Glutamatergic neuron (in vitro differentiated cells): ENCODE measurements around the gene ATP6V0C. TPM values are rescaled to one million over a fixed set of nuclear protein-coding genes. Genes with fewer than 3 reads are reported as not detected.
"Not testable (repeated sequence)": the region's sequence is repeated elsewhere in the genome, so short reads cannot be mapped to it uniquely, and the experiment has no call there.

Experiments used
- DNase-seq: peaks from one replicate; pipeline ENCODE4 v3.0.0; 2022
- H3K27ac Mint-ChIP-seq: one replicate; pipeline ENCODE4 v1.8.0; 2020; ENCODE audit warnings: mild to moderate bottlenecking, mixed read lengths, inconsistent platforms; ENCODE audit not compliant: unreplicated experiment
- H3K27me3 Mint-ChIP-seq: one replicate; pipeline ENCODE4 v1.8.0; 2020; ENCODE audit warnings: mild to moderate bottlenecking, moderate library complexity, mixed read lengths, inconsistent platforms; ENCODE audit not compliant: unreplicated experiment
- H3K36me3 Mint-ChIP-seq: one replicate; pipeline ENCODE4 v1.8.0; 2020; ENCODE audit warnings: mild to moderate bottlenecking, mixed read lengths, inconsistent platforms; ENCODE audit not compliant: unreplicated experiment
- H3K4me1 Mint-ChIP-seq: one replicate; pipeline ENCODE4 v1.8.0; 2020; ENCODE audit warnings: mild to moderate bottlenecking, low read depth, mixed read lengths, inconsistent platforms; ENCODE audit not compliant: unreplicated experiment
- H3K4me3 Mint-ChIP-seq: one replicate; pipeline ENCODE4 v1.8.0; 2020; ENCODE audit warnings: mild to moderate bottlenecking, mixed read lengths, inconsistent platforms; ENCODE audit not compliant: unreplicated experiment
- H3K9me3 Mint-ChIP-seq: one replicate; pipeline ENCODE4 v1.8.0; 2020; ENCODE audit warnings: mild to moderate bottlenecking, moderate library complexity, mixed read lengths, inconsistent platforms; ENCODE audit not compliant: unreplicated experiment
- total RNA-seq: library from RNA; stranded (reverse); fragmentation: NEBNext Ultra II Directional; extraction: Animal tissue kit (Norgen Biotek cat#: 25700); gene quantifications from one replicate; pipeline ENCODE4 v1.2.1, GENCODE V29; 2021; ENCODE audit not compliant: unreplicated experiment
- TF ChIP-seq, protein P1 (sequence below): fragments of 200-600 bp; sonication (generic); IDR thresholded peaks from one replicate; pipeline ENCODE4 v1.5.0; 2021; ENCODE audit not compliant: partially characterized antibody, unreplicated experiment

ATP6V0C gene
- total RNA-seq, 1 donor from 2014 or later, result 274 TPM

DNA sequence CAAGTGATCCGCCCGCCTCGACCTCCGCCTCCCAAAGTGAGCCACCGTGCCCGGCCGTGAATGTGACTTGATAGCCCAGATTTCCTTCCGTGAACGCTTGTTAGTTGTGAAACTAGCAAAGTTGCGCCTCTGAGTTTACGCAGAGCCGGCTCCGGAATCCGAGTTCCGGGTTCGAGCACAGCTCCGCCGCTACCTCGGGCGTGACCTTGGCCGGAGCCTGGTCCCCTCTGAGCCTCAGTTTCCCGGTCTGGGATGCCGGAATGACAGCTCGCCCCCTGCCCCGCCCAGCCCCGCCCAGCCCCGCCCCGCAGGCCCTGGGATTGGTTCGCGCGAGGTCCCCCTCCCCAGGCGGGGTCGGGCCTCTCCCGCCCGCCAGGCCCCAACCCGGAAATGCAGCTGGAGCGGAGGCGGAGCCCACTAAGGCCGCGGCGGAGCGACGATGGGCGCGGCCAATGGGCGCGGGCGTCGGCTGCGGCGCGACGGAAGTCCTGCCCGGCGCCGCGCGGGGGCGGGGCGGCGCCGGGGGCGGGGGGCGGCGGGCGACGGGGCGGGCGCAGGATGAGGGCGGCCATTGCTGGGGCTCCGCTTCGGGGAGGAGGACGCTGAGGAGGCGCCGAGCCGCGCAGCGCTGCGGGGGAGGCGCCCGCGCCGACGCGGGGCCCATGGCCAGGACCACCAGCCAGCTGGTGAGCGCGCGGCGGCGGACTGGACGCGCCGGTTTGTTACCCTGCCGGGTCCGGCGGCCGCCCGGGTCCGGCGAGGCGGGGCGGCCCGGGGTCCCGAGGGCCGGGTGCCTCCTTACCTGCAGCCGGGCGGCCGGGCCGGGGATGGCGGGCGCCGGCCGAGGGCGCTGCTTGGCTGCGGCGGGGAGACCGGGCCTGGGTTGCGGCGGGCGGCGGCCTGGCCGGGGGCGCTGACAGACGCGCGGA is 24.0 kb downstream of the ATP6V0C start, which contains the start of gene PDPK1:
PDPK1 (plus strand) TSS at position 571 of the 929 bp plus-strand sequence; CDS start at position 663, 92 bp downstream.
- Mint-ChIP-seq H3K9me3 (peaks cover 25% of the 10 kb centered on the region), H3K4me3 (peak within 1 kb of the TSS; percentile 95), H3K27ac (peak within 1 kb of the TSS; percentile 88), H3K36me3 (no peaks in the 10 kb centered on the region), H3K27me3 (peaks cover 22% of the 10 kb centered on the region), H3K4me1 (peaks cover 26% of the 10 kb centered on the region)
- DNase-seq, result peak; percentile 94
- TF ChIP-seq, protein P1, sequence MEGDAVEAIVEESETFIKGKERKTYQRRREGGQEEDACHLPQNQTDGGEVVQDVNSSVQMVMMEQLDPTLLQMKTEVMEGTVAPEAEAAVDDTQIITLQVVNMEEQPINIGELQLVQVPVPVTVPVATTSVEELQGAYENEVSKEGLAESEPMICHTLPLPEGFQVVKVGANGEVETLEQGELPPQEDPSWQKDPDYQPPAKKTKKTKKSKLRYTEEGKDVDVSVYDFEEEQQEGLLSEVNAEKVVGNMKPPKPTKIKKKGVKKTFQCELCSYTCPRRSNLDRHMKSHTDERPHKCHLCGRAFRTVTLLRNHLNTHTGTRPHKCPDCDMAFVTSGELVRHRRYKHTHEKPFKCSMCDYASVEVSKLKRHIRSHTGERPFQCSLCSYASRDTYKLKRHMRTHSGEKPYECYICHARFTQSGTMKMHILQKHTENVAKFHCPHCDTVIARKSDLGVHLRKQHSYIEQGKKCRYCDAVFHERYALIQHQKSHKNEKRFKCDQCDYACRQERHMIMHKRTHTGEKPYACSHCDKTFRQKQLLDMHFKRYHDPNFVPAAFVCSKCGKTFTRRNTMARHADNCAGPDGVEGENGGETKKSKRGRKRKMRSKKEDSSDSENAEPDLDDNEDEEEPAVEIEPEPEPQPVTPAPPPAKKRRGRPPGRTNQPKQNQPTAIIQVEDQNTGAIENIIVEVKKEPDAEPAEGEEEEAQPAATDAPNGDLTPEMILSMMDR, result no peak

DNA sequence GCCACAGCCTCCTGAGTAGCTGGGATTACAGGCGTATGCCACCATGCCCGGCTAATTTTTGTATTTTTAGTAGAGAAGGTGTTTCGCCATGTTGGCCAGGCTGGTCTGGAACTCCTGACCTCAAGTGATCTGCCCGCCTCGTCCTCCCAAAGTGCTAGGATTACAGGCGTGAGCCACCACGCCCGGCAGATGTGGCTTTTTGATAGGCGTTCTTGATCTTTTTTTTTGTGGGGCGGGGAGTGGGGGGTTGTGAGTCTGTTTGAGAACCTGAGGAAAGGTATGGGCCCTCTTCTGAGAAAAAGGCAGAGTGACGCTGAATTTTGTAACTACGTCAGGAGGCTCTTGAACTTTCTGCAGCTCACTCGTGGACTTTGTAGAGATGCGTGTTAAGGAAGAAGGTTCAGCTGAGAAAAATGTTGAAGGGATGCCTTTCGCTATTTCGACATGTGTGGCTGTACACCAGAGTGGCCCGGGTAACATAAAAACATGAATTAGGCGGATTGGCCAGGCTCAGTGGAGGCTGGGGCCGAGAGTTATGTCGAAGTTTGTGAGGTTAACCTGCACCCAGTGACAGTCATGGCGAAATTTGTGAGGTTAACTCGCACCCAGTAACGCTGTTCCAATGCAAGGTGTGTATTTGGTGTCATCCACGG is 25.6 kb downstream of the ATP6V0C start:
- peak overlapping the region; percentile 85 for H3K27ac Mint-ChIP-seq
- peak overlapping the region; percentile 95 for H3K4me3 Mint-ChIP-seq
- peaks cover 24% of the 10 kb centered on the region for H3K4me1 Mint-ChIP-seq
- H3K36me3 Mint-ChIP-seq, DNase-seq: not testable (repeated sequence)
- H3K9me3 Mint-ChIP-seq, result peaks cover 23% of the 10 kb centered on the region
- peaks cover 14% of the 10 kb centered on the region for H3K27me3 Mint-ChIP-seq

DNA sequence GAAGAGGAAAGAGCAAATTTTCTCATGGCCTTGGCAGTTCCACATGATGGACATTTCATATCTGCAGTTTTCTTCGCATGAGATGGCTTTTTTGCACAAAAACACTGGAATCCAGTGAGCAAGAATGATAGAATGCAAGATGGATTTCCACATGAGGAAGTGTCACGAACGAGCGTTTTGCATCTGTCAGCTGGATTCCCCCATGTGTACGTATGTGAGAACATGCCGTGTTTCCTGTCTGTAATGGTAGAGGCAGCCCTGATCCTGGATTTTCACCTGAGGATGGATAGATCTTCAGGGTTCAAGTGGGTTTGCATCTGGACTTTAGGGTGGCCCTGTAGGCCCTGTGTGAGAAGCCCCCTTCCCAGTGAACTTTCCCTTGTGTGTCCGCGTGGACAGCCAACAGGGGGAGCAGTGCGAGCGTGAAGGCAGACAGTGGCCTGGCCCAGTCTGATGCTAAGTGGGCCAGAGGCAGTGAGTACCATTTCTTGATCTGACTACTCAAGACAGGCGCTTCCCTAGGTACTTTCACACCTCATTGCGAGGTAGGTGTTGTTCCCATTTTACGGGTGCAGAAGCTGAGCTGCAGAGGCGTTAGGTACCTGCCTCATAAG is 26.2 kb downstream of the ATP6V0C start:
- H3K36me3 Mint-ChIP-seq, result not testable (repeated sequence)
- TF ChIP-seq, protein P1, result peak; percentile 57
- Mint-ChIP-seq H3K27ac (peak overlapping the region; percentile 99), H3K4me1 (peaks cover 24% of the 10 kb centered on the region), H3K4me3 (peak overlapping the region; percentile 95), H3K27me3 (peaks cover 14% of the 10 kb centered on the region), H3K9me3 (peaks cover 23% of the 10 kb centered on the region)
- DNase-seq, result peak; percentile 82

DNA sequence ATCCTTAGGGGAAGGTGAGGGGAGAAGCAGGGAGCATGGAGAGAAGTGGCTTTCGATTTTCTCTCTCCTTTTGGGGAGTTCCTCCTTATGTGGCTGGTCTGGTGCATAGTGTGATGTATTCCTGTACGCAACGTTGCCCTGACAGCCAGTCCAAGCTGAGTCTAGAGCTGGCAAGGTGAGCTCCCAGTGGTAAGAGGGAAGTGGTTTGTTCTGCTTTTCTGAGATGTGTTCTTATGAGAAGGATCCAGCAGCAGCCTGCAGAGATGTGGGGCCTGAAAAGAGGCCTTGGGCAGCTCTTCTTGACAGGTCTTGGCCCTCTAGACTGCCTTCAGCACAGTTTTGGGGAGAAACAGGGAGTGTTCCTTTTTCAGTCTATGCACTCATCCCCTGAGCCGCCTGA is 27.2 kb downstream of the ATP6V0C start:
- Mint-ChIP-seq H3K4me3 (peak overlapping the region; percentile 95), H3K27ac (peak overlapping the region; percentile 99), H3K4me1 (peaks cover 24% of the 10 kb centered on the region), H3K9me3 (peaks cover 20% of the 10 kb centered on the region), H3K27me3 (peaks cover 14% of the 10 kb centered on the region)
- not testable (repeated sequence) for H3K36me3 Mint-ChIP-seq, DNase-seq

DNA sequence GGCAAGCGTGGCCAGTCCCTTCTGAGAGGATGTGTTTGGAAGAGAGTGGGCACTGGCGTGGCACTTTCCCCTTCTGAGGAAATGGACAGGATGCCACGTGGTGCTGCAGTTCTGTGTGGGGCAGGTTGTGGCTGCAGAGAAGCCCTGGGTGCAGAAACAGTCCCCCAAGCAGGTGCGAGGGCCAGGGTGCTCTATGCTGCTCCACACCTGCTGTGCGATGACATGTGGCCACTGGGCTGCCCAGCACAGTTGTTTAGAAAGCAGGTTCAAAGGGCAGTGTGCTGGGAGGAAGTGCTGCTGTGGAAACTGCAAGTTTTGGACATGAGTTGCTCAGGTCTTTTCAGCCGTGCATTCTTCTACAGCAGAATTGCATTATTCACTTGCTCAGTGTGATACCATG is 27.7 kb downstream of the ATP6V0C start:
- H3K36me3 Mint-ChIP-seq, DNase-seq: not testable (repeated sequence)
- H3K4me3 Mint-ChIP-seq, result peak overlapping the region; percentile 95
- H3K27ac Mint-ChIP-seq, result peak overlapping the region; percentile 99
- peaks cover 14% of the 10 kb centered on the region for H3K27me3 Mint-ChIP-seq
- peaks cover 23% of the 10 kb centered on the region for H3K4me1 Mint-ChIP-seq
- H3K9me3 Mint-ChIP-seq, result peaks cover 20% of the 10 kb centered on the region

DNA sequence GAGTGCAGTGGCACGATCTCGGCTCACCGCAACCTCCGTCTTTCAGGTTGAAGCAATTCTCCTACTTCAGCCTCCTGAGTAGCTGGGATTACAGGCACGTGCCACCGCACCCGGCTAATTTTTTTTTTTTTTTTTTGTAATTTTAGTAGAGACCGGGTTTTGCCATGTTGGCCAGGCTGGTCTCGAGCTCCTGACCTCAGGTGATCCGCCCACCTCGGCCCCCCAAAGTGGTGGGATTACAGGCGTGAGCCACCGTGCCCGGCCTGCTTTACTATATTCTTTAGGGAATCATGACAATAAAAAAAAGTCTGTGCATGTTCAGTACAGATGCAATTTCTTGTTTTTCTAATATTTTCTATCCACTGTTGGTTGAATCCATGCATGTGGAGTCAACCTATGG is 30.0 kb downstream of the ATP6V0C start:
- peaks cover 21% of the 10 kb centered on the region for H3K4me1 Mint-ChIP-seq
- not testable (repeated sequence) for DNase-seq, H3K27ac Mint-ChIP-seq, H3K36me3 Mint-ChIP-seq, H3K27me3 Mint-ChIP-seq
- peak overlapping the region; percentile 15 for H3K4me3 Mint-ChIP-seq
- peaks cover 14% of the 10 kb centered on the region for H3K9me3 Mint-ChIP-seq

DNA sequence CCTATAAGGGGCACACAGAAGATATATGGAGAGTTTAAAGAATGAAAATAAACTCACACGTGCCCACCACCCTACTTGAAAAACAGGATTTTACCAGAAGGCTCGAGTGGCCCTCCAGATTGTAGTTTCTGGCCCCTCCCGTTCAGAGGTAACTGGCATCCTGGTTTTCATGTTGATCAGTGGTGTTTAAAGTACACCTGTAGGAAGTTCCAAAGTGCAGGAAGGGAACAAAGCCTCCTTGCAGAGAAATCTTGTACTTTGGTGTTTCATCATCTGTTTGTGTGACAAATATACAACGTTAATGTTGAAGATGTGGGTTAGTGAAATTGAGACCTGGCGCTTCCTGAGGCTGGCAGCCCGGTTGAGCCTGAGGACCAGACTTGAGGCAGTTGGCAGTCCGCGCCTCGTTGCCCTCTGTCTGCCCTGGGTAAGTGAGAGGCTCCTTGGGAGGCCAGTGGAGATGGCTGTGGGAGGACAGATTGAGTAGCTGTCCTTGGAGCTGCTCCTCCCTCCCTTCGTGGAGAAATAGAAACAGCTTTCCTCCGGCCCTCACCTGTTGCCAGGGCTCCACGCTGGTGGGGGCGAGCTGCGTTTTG is 36.6 kb downstream of the ATP6V0C start:
- not testable (repeated sequence) for H3K27me3 Mint-ChIP-seq, H3K4me1 Mint-ChIP-seq, H3K27ac Mint-ChIP-seq, H3K36me3 Mint-ChIP-seq, H3K9me3 Mint-ChIP-seq, H3K4me3 Mint-ChIP-seq, DNase-seq

DNA sequence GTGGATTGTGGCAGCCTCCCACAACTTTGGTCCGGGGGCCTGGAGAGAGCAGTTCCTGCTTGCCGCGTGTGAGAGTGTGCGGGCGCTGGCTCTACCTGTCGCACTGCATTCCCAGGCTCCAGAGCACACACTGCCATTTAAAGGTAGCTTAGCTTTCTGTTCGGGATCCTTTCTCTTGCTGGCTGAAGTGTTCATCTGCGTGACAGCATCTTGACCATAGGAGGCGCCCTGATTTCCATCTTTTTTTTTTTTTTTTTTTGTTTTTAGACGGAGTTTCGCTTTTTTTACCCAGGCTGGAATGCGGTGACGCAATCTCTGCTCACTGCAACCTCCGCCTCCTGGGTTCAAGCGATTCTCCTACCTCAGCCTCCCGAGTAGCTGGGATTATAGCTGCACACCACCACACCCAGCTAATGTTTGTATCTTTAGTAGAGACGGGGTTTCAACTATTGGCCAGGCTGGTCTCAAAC is 37.7 kb downstream of the ATP6V0C start:
- not testable (repeated sequence) for H3K9me3 Mint-ChIP-seq, H3K27me3 Mint-ChIP-seq, DNase-seq, H3K4me3 Mint-ChIP-seq, H3K4me1 Mint-ChIP-seq, H3K36me3 Mint-ChIP-seq, H3K27ac Mint-ChIP-seq

DNA sequence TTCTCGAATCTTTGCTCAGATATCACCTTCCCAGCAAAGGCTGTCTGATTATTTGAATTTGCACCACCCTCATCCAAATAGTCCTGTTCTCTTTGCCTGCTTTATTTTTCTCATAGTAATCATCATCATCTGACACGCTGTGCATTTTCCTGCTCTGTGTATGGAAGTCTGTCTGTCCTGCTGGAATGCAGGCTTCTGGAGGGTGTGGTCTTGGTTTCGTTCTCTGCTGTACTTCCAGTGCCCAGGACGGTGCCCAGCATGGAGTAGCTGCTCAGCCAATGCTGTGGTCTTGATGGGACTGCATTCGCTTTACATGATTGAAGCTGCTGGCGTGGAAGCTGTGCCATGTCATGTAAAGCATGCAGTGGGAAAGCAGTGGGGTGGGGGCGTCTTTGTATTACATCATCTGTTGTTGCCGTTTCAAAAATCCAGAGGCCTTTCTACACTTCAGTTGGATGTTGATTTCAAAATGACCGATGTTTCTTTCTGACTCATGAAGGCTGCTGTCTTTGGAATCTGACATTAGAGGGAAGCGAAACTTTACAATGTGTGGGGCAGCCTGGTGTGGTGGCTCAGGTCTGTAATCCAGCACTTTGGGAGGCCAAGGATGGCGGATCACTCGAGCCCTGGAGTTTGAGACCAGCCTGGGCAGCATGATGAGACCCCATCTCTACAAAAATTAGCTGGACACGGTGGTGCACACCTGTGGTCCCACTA is 41.1 kb downstream of the ATP6V0C start:
- H3K36me3 Mint-ChIP-seq, H3K4me1 Mint-ChIP-seq, H3K27me3 Mint-ChIP-seq, H3K4me3 Mint-ChIP-seq, H3K9me3 Mint-ChIP-seq, H3K27ac Mint-ChIP-seq, DNase-seq: not testable (repeated sequence)
